DOHH2 (cell line): ENCODE results near the gene ACKR3.

Source experiments
- EZH2phosphoT487 ChIP-seq: fragments of 200-600 bp; sonication (generic); IDR thresholded peaks from 2 replicates; pipeline ENCODE4 v1.6.1; 2017; ENCODE audit warnings: borderline replicate concordance, mild to moderate bottlenecking, antibody characterized with exemption, low read length, moderate library complexity, mixed read lengths
- TF ChIP-seq, protein P1 (sequence below): fragments of 200-600 bp; sonication (generic); IDR thresholded peaks from one replicate; pipeline ENCODE4 v1.5.1; 2014; ENCODE audit warnings: antibody characterized with exemption, mild to moderate bottlenecking, low read depth, low read length; ENCODE audit not compliant: poor library complexity, severe bottlenecking

GRCh38 chr2:236565212-236565611 is 4.4 kb upstream of the ACKR3 start:
- TF ChIP-seq, protein P1, sequence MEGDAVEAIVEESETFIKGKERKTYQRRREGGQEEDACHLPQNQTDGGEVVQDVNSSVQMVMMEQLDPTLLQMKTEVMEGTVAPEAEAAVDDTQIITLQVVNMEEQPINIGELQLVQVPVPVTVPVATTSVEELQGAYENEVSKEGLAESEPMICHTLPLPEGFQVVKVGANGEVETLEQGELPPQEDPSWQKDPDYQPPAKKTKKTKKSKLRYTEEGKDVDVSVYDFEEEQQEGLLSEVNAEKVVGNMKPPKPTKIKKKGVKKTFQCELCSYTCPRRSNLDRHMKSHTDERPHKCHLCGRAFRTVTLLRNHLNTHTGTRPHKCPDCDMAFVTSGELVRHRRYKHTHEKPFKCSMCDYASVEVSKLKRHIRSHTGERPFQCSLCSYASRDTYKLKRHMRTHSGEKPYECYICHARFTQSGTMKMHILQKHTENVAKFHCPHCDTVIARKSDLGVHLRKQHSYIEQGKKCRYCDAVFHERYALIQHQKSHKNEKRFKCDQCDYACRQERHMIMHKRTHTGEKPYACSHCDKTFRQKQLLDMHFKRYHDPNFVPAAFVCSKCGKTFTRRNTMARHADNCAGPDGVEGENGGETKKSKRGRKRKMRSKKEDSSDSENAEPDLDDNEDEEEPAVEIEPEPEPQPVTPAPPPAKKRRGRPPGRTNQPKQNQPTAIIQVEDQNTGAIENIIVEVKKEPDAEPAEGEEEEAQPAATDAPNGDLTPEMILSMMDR, result no peak
- no peak for TF ChIP-seq EZH2phosphoT487
